ENCODE results near the gene UTP11. TPM values are rescaled to one million over a fixed set of nuclear protein-coding genes. Genes with fewer than 3 reads are reported as not detected.
A peak's percentile ranks its signal among the peaks of the same experiment; 100 is the strongest.

Gene UTP11
- total and polyA plus RNA-seq, 2 donors (not counting 3 experiments of a cell fraction or from before 2014, with no cell fraction given) = 20.1 to 54.1 TPM

- Histone ChIP-seq H3K27me3 (ENCODE audit: control insufficient read depth in 2 of 2, insufficient read depth in 2 of 2, low read length in 2 of 2) (peaks cover 37 to 52% of the 10 kb centered on the region in 2 experiments), H3K9me3 (replicated peaks; ENCODE audit: control insufficient read depth, insufficient read depth, low read length) (no peaks in the 10 kb centered on the region), H3K4me3 (replicated peaks in 1 of 3; ENCODE audit: insufficient read depth in 1 of 3, low read depth in 1 of 3, low read length in 3 of 3) (peak overlapping the region in 2 of 3 experiments; percentile 28 to 37), H3K79me2 (ENCODE audit: control insufficient read depth, insufficient read depth, low read length) (no peaks in the 10 kb centered on the region), H3K4me2 (ENCODE audit: insufficient read depth, low read length) (peak overlapping the region; percentile 60), H4K20me1 (replicated peaks; ENCODE audit: control insufficient read depth, extremely low read depth, insufficient read depth, low read length) (no peaks in the 10 kb centered on the region), H2AFZ (ENCODE audit: low read depth, low read length) (peak overlapping the region; percentile 79), H3K36me3 (ENCODE audit: control insufficient read depth in 2 of 2, extremely low read depth in 1 of 2, insufficient read depth in 2 of 2, low read length in 2 of 2) (no peaks in the 10 kb centered on the region), H3K9me1 (replicated peaks; ENCODE audit: control insufficient read depth, extremely low read depth, insufficient read depth, low read length) (no peaks in the 10 kb centered on the region), H3K9ac (replicated peaks; ENCODE audit: extremely low read depth, insufficient read depth, low read length) (no peak overlapping the region), H3K4me1 (ENCODE audit: control insufficient read depth, extremely low read depth, insufficient read depth, low read length) (peaks cover 7% of the 10 kb centered on the region), H3K27ac (ENCODE audit: insufficient read depth, low read depth, low read length) (no peak overlapping the region)
- BruUV-seq (replicated peaks) = no TSS peak
- FAIRE-seq (no peak), DNase-seq (ENCODE audit: low read depth, low spot score) (no peak)
- TF ChIP-seq POLR2A (IDR thresholded peaks at IDR 0.05; ENCODE audit: low read depth, low read length) (no peak), POLR2AphosphoS5 (IDR thresholded peaks at IDR 0.05; ENCODE audit: insufficient read depth, low read depth, low read length) (no peak), CTCF (IDR thresholded peaks at IDR 0.05; ENCODE audit: extremely low read depth in 1 of 2, insufficient read depth in 1 of 2, low read depth in 1 of 2, low read length in 2 of 2) (no peak), MAX (IDR thresholded peaks at IDR 0.05; ENCODE audit: insufficient read depth, insufficient read length) (no peak), EZH2 (IDR thresholded peaks at IDR 0.05; ENCODE audit: borderline replicate concordance, low read depth, low read length, severe bottlenecking) (peak; percentile 69)
- POLR2A ChIA-PET = no interaction called here
- CTCF ChIA-PET = interaction anchor here (1.0 to 1.1 kb wide), 4 partner anchors 11 to 788 kb away, joined by 3 to 9 read pairs (median 4); no protein-coding TSS in a partner anchor
- intact Hi-C loops (cut with micrococcal nuclease) = loop anchor here (1.0 to 5.0 kb wide), 2 partner anchors 18 to 90 kb away; no protein-coding TSS in a partner anchor
- dilution Hi-C loops (cut with MboI; ENCODE audit: extremely low pct_ligation_motif_present, low sequenced_read_pairs) = no loop called here
Observed at GRCh38 chr1:38047603-38048141, 35.1 kb downstream of the UTP11 start.
